Liver (tissue), 9 donors: ENCODE results near the gene NDUFA12. TPM values are rescaled to one million over a fixed set of nuclear protein-coding genes. Genes with fewer than 3 reads are reported as not detected.

Source experiments
- DNase-seq: peaks from one replicate; pipeline ENCODE4 v3.0.0-alpha.2; 2017; ENCODE audit warnings: low spot score
- H3K27ac ChIP-seq, 2 donors: one replicate each; pipeline ENCODE4 v1.7.0; 2013; ENCODE audit warnings: inconsistent platforms in 2 of 2, low read length in 2 of 2, control low read depth in 1 of 2, low read depth in 1 of 2, mild to moderate bottlenecking in 1 of 2
- H3K27me3 ChIP-seq, 4 donors: one replicate each; pipeline versions ENCODE4 v1.6.1 to v1.7.0; 2013; ENCODE audit warnings: low read length in 3 of 4, inconsistent platforms in 1 of 4, mild to moderate bottlenecking in 1 of 4, moderate library complexity in 1 of 4; ENCODE audit not compliant: control insufficient read depth in 4 of 4, insufficient read depth in 4 of 4
- H3K36me3 ChIP-seq, 4 donors: one replicate each; pipeline versions ENCODE4 v1.6.1 to v1.7.0; 2013; ENCODE audit warnings: low read length in 3 of 4, mild to moderate bottlenecking in 3 of 4, low read depth in 1 of 4, moderate library complexity in 1 of 4; ENCODE audit not compliant: control insufficient read depth in 4 of 4, insufficient read depth in 3 of 4
- H3K4me1 ChIP-seq, 4 donors: one replicate each; pipeline versions ENCODE4 v1.6.1 to v1.7.0; 2013; ENCODE audit warnings: low read length in 3 of 4, mild to moderate bottlenecking in 3 of 4, moderate library complexity in 1 of 4; ENCODE audit not compliant: control insufficient read depth in 4 of 4, insufficient read depth in 4 of 4
- H3K4me3 ChIP-seq, 3 donors: one replicate each; pipeline versions ENCODE4 v1.6.1 to v1.7.0; 2013; ENCODE audit warnings: low read length in 3 of 3, control low read depth in 1 of 3, low read depth in 1 of 3, mild to moderate bottlenecking in 1 of 3
- H3K9ac ChIP-seq, 2 donors: one replicate each; pipeline ENCODE4 v1.7.0; 2013; ENCODE audit warnings: low read length in 2 of 2, mild to moderate bottlenecking in 2 of 2, moderate library complexity in 2 of 2, control low read depth in 1 of 2, low read depth in 1 of 2
- H3K9me3 ChIP-seq, 4 donors: one replicate each; pipeline versions ENCODE4 v1.6.1 to v1.7.0; 2013; ENCODE audit warnings: low read length in 3 of 4; ENCODE audit not compliant: control insufficient read depth in 4 of 4
- ATF3 ChIP-seq: IDR thresholded peaks from 2 replicates; pipeline ENCODE4 v1.6.1; 2016; ENCODE audit warnings: antibody characterized with exemption
- CTCF ChIP-seq: fragments of 150-350 bp; IDR thresholded peaks from 2 replicates; pipeline ENCODE4 v1.5.1; 2017; ENCODE audit warnings: improper control_type of control experiment, low read depth, low read length; ENCODE audit not compliant: missing input control
- EGR1 ChIP-seq, 2 donors: IDR thresholded peaks; 2 replicates each; pipeline ENCODE4 v1.6.1; 2016 to 2018; ENCODE audit warnings: antibody characterized with exemption in 2 of 2, low read depth in 2 of 2
- FOXA1 ChIP-seq: IDR thresholded peaks from 2 replicates; pipeline ENCODE4 v1.6.1; 2016; ENCODE audit warnings: antibody characterized with exemption
- FOXA2 ChIP-seq: IDR thresholded peaks from 2 replicates; pipeline ENCODE4 v1.6.1; 2016; ENCODE audit warnings: antibody characterized with exemption
- GABPA ChIP-seq, 2 donors: IDR thresholded peaks in 1 of 2; conservative IDR thresholded peaks in 1 of 2; 2 replicates each; pipeline ENCODE4 v1.6.1; 2016; ENCODE audit warnings: antibody characterized with exemption in 2 of 2, mild to moderate bottlenecking in 1 of 2, moderate library complexity in 1 of 2
- HNF4A ChIP-seq, 2 donors: conservative IDR thresholded peaks; 2 replicates each; pipeline ENCODE4 v1.6.1; 2016; ENCODE audit warnings: antibody characterized with exemption in 2 of 2, mild to moderate bottlenecking in 2 of 2
- HNF4G ChIP-seq: IDR thresholded peaks from 2 replicates; pipeline ENCODE4 v1.6.1; 2016; ENCODE audit warnings: antibody characterized with exemption
- JUND ChIP-seq, 2 donors: IDR thresholded peaks; 2 replicates each; pipeline ENCODE4 v1.6.1; 2016; ENCODE audit warnings: antibody characterized with exemption in 2 of 2
- MAX ChIP-seq: IDR thresholded peaks from 2 replicates; pipeline ENCODE4 v1.6.1; 2016; ENCODE audit warnings: antibody characterized with exemption
- NR2F2 ChIP-seq: IDR thresholded peaks from 2 replicates; pipeline ENCODE4 v1.6.1; 2016; ENCODE audit warnings: antibody characterized with exemption
- RAD21 ChIP-seq, 2 donors: IDR thresholded peaks; 2 replicates each; pipeline ENCODE4 v1.6.1; 2016; ENCODE audit warnings: antibody characterized with exemption in 2 of 2, mild to moderate bottlenecking in 2 of 2
- REST ChIP-seq: IDR thresholded peaks from 2 replicates; pipeline ENCODE4 v1.6.1; 2016; ENCODE audit warnings: antibody characterized with exemption, mild to moderate bottlenecking
- RXRA ChIP-seq, 2 donors: IDR thresholded peaks; 2 replicates each; pipeline ENCODE4 v1.6.1; 2017 to 2018; ENCODE audit warnings: antibody characterized with exemption in 2 of 2, mild to moderate bottlenecking in 1 of 2
- SP1 ChIP-seq: IDR thresholded peaks from 2 replicates; pipeline ENCODE4 v1.6.1; 2018; ENCODE audit warnings: antibody characterized with exemption, mild to moderate bottlenecking
- TAF1 ChIP-seq: conservative IDR thresholded peaks from 2 replicates; pipeline ENCODE4 v1.6.1; 2016; ENCODE audit warnings: antibody characterized with exemption, mild to moderate bottlenecking
- YY1 ChIP-seq: IDR thresholded peaks from 2 replicates; pipeline ENCODE4 v1.6.1; 2016; ENCODE audit warnings: antibody characterized with exemption, mild to moderate bottlenecking
- WGBS: extraction: QIAGEN DNeasy Blood & Tissue Kit; methylation state at CpG from one replicate; pipeline ENCODE4 v1.1.7; 2013; 5-methylcytosine and 5-hydroxymethylcytosine counted together
- polyA plus RNA-seq, 2 donors: library from polyadenylated mRNA; stranded (reverse) in 1 of 2; unstranded in 1 of 2; fragments of 200-250 nt in 1 of 2; fragments of >200 nt in 1 of 2; fragmentation: Nextera tagmentation in 1 of 2; extraction: Ambion mirVana in 1 of 2; gene quantifications; one replicate each; pipeline versions ENCODE4 v1.2.1 to v1.2.3, GENCODE V29; 2013 to 2015
- total RNA-seq, 2 donors: library from RNA; depleted of rRNA; stranded (reverse); fragments of >200 nt; gene quantifications; one replicate each; pipeline ENCODE4 v1.2.3, GENCODE V29; 2014
- donor health status: healthy.
- donor health status: healthy.
- donor health status: healthy.
- donor health status: healthy.
- donor health status: healthy.

Gene NDUFA12
- total and polyA plus RNA-seq, 4 donors = 34.8 to 91.8 (median 57.4) TPM

- Histone ChIP-seq H3K9ac (no peak overlapping the region), H3K4me1 (peaks cover 0 to 4% (median 0%) of the 10 kb centered on the region in 4 donors), H3K27me3 (no peaks in the 10 kb centered on the region), H3K4me3 (no peak overlapping the region), H3K27ac (no peak overlapping the region), H3K9me3 (no peaks in the 10 kb centered on the region), H3K36me3 (peaks cover 0 to 12% (median 3%) of the 10 kb centered on the region in 4 donors)
- TF ChIP-seq FOXA2 = no peak
- no peak for TF ChIP-seq TAF1
- no peak for TF ChIP-seq SP1
- no peak for TF ChIP-seq YY1
- no peak for TF ChIP-seq RXRA (IDR thresholded peaks at IDR 0.05)
- TF ChIP-seq NR2F2 = no peak
- TF ChIP-seq EGR1 (IDR thresholded peaks at IDR 0.05; ENCODE audit: low read depth in 2 of 2) = no peak
- WGBS = 97% methylated on average over 2 of the region's 2 CpGs
- DNase-seq = no peak
Observed at GRCh38 chr12:94971923-94972322, 31.6 kb downstream of the NDUFA12 start.

- TF ChIP-seq GABPA (IDR thresholded peaks at IDR 0.05 in 1 of 2, conservative IDR thresholded peaks at IDR 0.05 in 1 of 2) = no peak
- TF ChIP-seq FOXA1 = no peak
- no peak for TF ChIP-seq EGR1 (IDR thresholded peaks at IDR 0.05; ENCODE audit: low read depth in 2 of 2)
- no peak for TF ChIP-seq ATF3
- no peak for TF ChIP-seq RXRA (IDR thresholded peaks at IDR 0.05)
- no peak for TF ChIP-seq FOXA2
- no peak for TF ChIP-seq CTCF
- no peak for TF ChIP-seq HNF4A (conservative IDR thresholded peaks at IDR 0.05)
- TF ChIP-seq JUND (IDR thresholded peaks at IDR 0.05) = no peak
- no peak for TF ChIP-seq HNF4G
- TF ChIP-seq NR2F2 = no peak
- TF ChIP-seq RAD21 (IDR thresholded peaks at IDR 0.05) = no peak
- no peak for TF ChIP-seq TAF1
- TF ChIP-seq MAX = no peak
- no peak for TF ChIP-seq REST
- no peak for TF ChIP-seq YY1
- 97% methylated on average over 1 of the region's 1 CpG for WGBS
Observed at GRCh38 chr12:94970560-94970959, 32.9 kb downstream of the NDUFA12 start.

More at GRCh38 chr12:94970560-94970959, 32.9 kb downstream of the NDUFA12 start:
- Histone ChIP-seq H3K27ac (no peak overlapping the region), H3K27me3 (no peaks in the 10 kb centered on the region), H3K9ac (no peak overlapping the region), H3K4me1 (peaks cover 0 to 4% (median 0%) of the 10 kb centered on the region in 4 donors), H3K36me3 (peaks cover 0 to 12% (median 3%) of the 10 kb centered on the region in 4 donors), H3K9me3 (no peaks in the 10 kb centered on the region), H3K4me3 (no peak overlapping the region)
- DNase-seq = no peak
